Ovary (tissue), 9 donors: ENCODE results near the gene EPB41L2. TPM values are rescaled to one million over a fixed set of nuclear protein-coding genes. Genes with fewer than 3 reads are reported as not detected.

Experiments
- DNase-seq, 5 donors: peaks; one replicate each; pipeline ENCODE4 v3.0.0-alpha.2; 2019 to 2020
- H3K27ac ChIP-seq, 2 donors: fragments of 200-600 bp; one replicate each; pipeline versions ENCODE4 v1.5.1 to v1.8.0; 2019 to 2022
- H3K27me3 ChIP-seq: fragments of 200-600 bp; one replicate; pipeline ENCODE4 v1.8.0; 2022
- H3K36me3 ChIP-seq: fragments of 200-600 bp; sonication (generic); one replicate; pipeline ENCODE4 v1.5.1; 2019
- H3K4me1 ChIP-seq: one replicate; pipeline ENCODE4 v1.8.1; 2013; ENCODE audit warnings: mild to moderate bottlenecking, moderate library complexity; ENCODE audit not compliant: insufficient read depth
- H3K4me3 ChIP-seq: fragments of 200-600 bp; sonication (generic); one replicate; pipeline ENCODE4 v1.5.1; 2017
- H3K9me3 ChIP-seq, 2 donors: fragments of 200-600 bp in 1 of 2; sonication (generic) in 1 of 2; one replicate each; pipeline versions ENCODE4 v1.5.1 to v1.8.1; 2013 to 2019; ENCODE audit warnings: mild to moderate bottlenecking in 1 of 2, moderate library complexity in 1 of 2
- CTCF ChIP-seq, 3 donors: fragments of 450-650 bp in 2 of 3; fragments of 200-600 bp in 1 of 3; IDR thresholded peaks; one replicate each; pipeline versions ENCODE4 v1.5.1 to v1.8.0; 2016 to 2022; ENCODE audit warnings: antibody characterized with exemption in 3 of 3, mild to moderate bottlenecking in 1 of 3
- EP300 ChIP-seq: sonication (generic); formaldehyde crosslinking; IDR thresholded peaks from one replicate; pipeline ENCODE4 v1.6.1; 2017; ENCODE audit warnings: antibody characterized with exemption
- POLR2A ChIP-seq: fragments of 450-650 bp; IDR thresholded peaks from one replicate; pipeline ENCODE4 v1.6.1; 2017; ENCODE audit warnings: antibody characterized with exemption, mild to moderate bottlenecking, moderate library complexity
- WGBS, 3 donors: extraction: QIAGEN DNeasy Blood & Tissue Kit in 1 of 3; methylation state at CpG; one replicate each; pipeline versions ENCODE4 v1.1.5 to v1.1.7; 2013 to 2017; 5-methylcytosine and 5-hydroxymethylcytosine counted together
- intact Hi-C, 4 donors: fragments of 100-400 bp; cut with DNase I; formaldehyde crosslinking; loops; one replicate each; pipeline versions ENCODE4 v1.11.0 to v1.15.1; 2022 to 2023
- polyA plus RNA-seq, 2 donors: library from polyadenylated mRNA; stranded (reverse); fragments of 200-250 nt in 1 of 2; fragments of 350-450 nt in 1 of 2; fragmentation: Illumina TruSeq in 1 of 2; extraction: RNeasy Lipid Tissue Mini Kit (QIAGEN cat#74804) in 1 of 2; gene quantifications; one replicate each; pipeline ENCODE4 v1.2.3, GENCODE V29; 2013 to 2014
- total RNA-seq, 7 donors: library from RNA; depleted of rRNA in 2 of 7; stranded (reverse); fragments of >200 nt in 2 of 7; fragmentation: NEBNext Ultra II Directional in 3 of 7; extraction: Animal tissue kit (Norgen Biotek cat#: 25700) in 3 of 7; gene quantifications; one replicate each; pipeline versions ENCODE4 v1.1.0 to v1.2.4, GENCODE V29; 2016 to 2023
- donor health status: DM: no; HTN: no; CAD: no; lungs with moderate emphysema.
- donor health status: DM: no; HTN: no; CAD: no.
- donor health status: Bipolar disorder and iron deficiency.
- donor health status: DM: yes; HTN: yes; CAD: no.
- donor health status: DM: no; HTN: no; CAD: no.
- donor health status: DM: yes; HTN: yes; CAD: no.

Gene EPB41L2
- total and polyA plus RNA-seq, 9 donors, result 49.8 to 294 (median 204) TPM

DNA sequence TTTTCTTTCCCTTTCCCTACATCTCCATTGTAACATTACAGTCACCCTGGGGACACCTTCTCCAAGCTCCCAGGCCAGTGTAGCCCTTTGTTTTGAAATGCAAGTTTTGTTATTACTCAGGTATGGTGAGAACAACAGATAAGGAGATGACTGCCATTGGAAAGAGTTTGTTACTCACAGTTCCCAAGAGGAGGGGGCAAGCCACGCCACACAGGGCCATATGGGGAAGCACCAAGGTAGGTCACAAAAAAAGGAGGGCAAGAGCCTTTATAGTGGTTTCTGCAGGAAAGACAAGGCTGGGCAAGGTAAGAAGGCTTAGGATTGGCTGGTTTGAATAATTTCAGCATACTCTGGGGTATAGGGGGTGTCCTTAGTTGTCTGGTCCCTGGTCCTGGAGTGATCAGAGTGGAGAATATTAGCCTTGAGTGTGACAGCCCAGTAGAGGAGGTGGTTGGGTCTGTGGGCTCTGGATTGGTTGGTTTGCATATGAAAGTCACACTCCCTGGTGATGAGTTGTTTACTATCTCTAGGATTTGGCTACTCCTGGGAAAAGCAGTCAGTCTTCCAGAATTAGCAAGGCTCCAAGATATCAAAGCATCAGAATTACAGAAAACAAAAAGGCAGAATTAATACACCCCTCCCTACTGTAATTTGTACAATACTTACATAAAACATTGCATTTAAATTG lies 268.9 kb downstream of the EPB41L2 start:
- WGBS, 3 donors, result 93 to 97% (median 96%) methylated on average over 1 of the region's 1 CpG
- intact Hi-C loops, result no loop called here

More for the DNA sequence above, 268.9 kb downstream of the EPB41L2 start:
- Histone ChIP-seq H3K4me3 (no peak overlapping the region), H3K36me3 (no peaks in the 10 kb centered on the region), H3K27me3 (no peaks in the 10 kb centered on the region), H3K4me1 (no peaks in the 10 kb centered on the region), H3K27ac (no peak overlapping the region), H3K9me3 (no peaks in the 10 kb centered on the region)
- no peak for DNase-seq
- no peak for TF ChIP-seq POLR2A
- TF ChIP-seq CTCF (IDR thresholded peaks at IDR 0.05), result no peak
- TF ChIP-seq EP300, result no peak

Other genes starting within 250 kb of the EPB41L2 start
- under 1 TPM in 2 of 7 donors, not detected in 5; 0.08 to 0.12 TPM for gene SMLR1, start 235.8 kb downstream of the EPB41L2 start, total RNA-seq
- gene SMLR1, start 235.8 kb downstream of the EPB41L2 start, polyA plus RNA-seq, result under 1 TPM; 0.19 to 0.40 TPM
- gene AKAP7, start 72.2 kb upstream of the EPB41L2 start, total RNA-seq, result 10 to 100 TPM; 17.1 to 38.5 (median 32.4) TPM
- 10 to 100 TPM in 1 of 2 donors, 1 to 10 TPM in 1; 8.4 to 12.0 TPM for gene AKAP7, start 72.2 kb upstream of the EPB41L2 start, polyA plus RNA-seq